ENCODE measurements around the gene AUTS2. TPM values are rescaled to one million over a fixed set of nuclear protein-coding genes. Genes with fewer than 3 reads are reported as not detected.
"Not testable (repeated sequence)": the region's sequence is repeated elsewhere in the genome, so short reads cannot be mapped to it uniquely, and the experiment has no call there.

The AUTS2 gene
- total RNA-seq, 1 experiment from 2014 or later = 7.4 TPM

DNA sequence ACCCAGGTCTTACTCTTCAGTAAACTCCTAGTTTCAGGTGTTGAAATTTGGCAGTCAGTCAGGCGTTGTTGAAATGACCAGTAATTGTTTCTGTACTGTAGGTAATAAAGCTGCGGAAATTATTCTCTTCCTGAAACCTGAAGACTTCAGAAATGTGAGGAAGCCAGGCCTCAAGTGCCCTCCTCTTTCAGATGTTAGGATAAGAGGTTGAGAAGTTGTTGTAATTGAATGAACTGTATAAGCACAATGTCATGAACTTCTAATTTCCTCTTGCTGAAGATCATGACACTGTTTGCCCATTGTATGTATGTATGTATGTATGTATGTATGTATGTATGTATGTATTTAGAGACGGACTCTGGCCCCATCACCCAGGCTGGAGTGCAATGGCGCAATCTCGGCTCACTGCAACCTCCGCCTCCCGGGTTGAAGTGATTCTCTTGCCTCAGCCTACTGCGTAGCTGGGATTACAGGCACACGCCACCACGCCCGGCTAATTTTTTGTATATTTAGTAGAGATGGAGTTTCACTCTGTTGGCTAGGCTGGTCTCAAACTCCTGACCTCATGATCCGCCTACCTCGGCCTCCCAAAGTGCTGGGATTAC is 1131.4 kb downstream of the AUTS2 start:
- not testable (repeated sequence) for DNase-seq (ENCODE audit: extremely low read depth, low read depth)

DNA sequence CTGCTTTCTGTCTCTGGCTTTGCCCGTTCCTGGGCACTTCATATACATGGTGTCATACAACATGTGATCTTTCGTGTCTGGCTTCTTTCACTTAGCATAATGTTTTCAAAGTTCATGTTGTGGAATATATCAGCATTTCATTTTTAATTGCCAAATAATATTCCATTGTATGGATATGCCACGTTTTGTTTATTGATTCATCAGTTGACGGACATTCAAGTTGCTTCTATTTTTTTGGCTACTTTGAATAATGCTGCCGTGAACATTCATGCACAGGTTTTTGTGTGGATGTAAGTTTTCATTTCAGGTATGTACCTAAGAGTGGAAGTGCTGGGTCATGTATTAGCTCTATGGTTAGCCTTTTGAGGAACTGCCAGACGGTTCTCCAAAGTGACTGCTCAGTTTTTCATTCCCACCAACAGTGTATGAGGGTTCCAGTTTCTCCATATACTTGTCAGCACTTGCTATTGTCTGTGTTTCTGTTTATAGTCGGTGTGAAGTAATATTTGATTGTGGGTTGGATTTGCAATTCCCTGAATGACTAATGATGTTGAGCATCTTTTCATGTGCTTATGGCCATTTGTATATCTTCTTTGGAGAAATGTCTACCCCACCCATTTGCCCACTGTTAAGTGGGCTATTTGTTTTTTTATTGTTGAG is 1132.3 kb downstream of the AUTS2 start:
- DNase-seq (ENCODE audit: extremely low read depth, low read depth) = no peak

GRCh38 chr7:70733090-70733489 is 1134.8 kb downstream of the AUTS2 start:
- DNase-seq (ENCODE audit: extremely low read depth, low read depth) = no peak

GRCh38 chr7:70734411-70734810 is 1136.1 kb downstream of the AUTS2 start:
- no peak for DNase-seq (ENCODE audit: extremely low read depth, low read depth)

GRCh38 chr7:70735313-70735712 is 1137.0 kb downstream of the AUTS2 start:
- DNase-seq (ENCODE audit: extremely low read depth, low read depth) = no peak

- DNase-seq (ENCODE audit: extremely low read depth, low read depth) = peak; percentile 21
Measured at GRCh38 chr7:70736715-70737460, 1138.6 kb downstream of the AUTS2 start.

GRCh38 chr7:70738151-70738885 is 1140.0 kb downstream of the AUTS2 start:
- DNase-seq (ENCODE audit: extremely low read depth, low read depth) = peak; percentile 19

DNA sequence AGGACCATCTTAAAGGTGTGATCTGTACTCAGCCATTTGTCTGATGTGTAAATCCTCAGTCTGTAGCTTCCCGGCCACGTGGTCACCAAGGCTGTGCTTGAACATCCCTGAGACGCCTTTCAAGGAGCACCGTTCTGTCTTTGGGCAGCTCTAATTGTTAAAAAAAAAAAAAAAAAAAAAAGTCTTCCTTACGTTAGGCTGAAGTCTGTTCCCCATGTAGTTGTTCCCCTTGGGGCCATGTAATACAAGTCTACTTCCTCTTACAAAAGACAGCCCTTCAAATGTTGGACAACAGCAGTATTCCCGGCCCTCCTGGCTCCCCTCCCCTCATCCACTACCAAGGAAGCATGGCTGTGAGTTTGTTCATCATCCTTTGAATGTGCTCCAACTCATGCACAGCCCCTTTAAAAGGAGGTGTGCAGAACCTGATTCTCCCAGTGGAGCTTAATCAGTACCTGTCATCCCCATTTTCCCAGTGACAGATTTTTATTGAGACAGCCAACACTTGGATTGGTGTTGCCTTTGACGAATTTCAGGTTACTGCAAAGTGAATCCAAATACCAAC is 1141.5 kb downstream of the AUTS2 start:
- no peak for DNase-seq (ENCODE audit: extremely low read depth, low read depth)

DNA sequence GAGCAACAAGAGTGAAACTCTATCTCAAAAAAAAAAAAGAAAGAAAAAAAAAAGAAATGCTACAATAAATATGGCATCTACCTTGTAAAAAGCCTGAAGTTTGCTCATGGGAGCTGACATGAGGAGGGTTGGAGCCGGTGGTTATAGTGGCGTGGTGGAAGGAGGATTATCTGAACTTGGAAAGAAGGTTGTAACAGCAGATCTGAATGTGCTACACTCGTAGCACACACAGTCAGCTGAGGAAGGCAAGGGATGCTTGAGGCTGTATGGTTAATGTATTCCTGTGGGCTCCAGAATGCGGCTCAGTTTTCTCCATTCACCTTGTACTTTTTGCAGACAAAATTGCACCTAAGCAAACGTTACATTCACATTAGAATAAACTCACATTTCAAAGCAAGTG is 1143.4 kb downstream of the AUTS2 start:
- no peak for DNase-seq (ENCODE audit: extremely low read depth, low read depth)

- DNase-seq (ENCODE audit: extremely low read depth, low read depth) = no peak
Measured at GRCh38 chr7:70743531-70744325, 1145.5 kb downstream of the AUTS2 start.

DNA sequence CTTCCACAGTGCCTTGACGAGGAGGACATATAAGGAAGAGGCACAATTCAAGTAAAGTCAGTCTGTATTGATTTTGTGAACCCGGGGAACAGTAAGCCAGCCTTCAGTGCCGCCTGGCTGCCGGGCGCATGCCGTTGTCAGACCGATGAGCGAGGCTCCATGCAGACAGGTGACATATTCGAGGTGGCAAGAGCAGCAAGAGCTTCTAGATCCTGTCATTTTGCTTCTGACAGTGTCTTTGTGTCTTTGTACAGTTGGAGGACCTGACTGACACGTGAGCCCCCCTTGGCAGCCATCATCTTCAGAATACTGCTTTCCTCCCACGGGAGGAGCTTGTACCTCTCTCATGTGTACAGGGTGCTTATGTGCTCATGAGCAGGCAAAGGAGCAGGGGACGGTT is 1146.2 kb downstream of the AUTS2 start:
- no peak for DNase-seq (ENCODE audit: extremely low read depth, low read depth)

GRCh38 chr7:70749831-70750230 is 1151.6 kb downstream of the AUTS2 start:
- DNase-seq (ENCODE audit: extremely low read depth, low read depth) = no peak

GRCh38 chr7:70751895-70752294 is 1153.6 kb downstream of the AUTS2 start:
- DNase-seq (ENCODE audit: extremely low read depth, low read depth) = no peak

- no peak for DNase-seq (ENCODE audit: extremely low read depth, low read depth)
Measured at GRCh38 chr7:70752794-70753241, 1154.5 kb downstream of the AUTS2 start.

GRCh38 chr7:70756789-70757188 is 1158.5 kb downstream of the AUTS2 start:
- no peak for DNase-seq (ENCODE audit: extremely low read depth, low read depth)

- no peak for DNase-seq (ENCODE audit: extremely low read depth, low read depth)
Measured at GRCh38 chr7:70758646-70759045, 1160.4 kb downstream of the AUTS2 start.

DNA sequence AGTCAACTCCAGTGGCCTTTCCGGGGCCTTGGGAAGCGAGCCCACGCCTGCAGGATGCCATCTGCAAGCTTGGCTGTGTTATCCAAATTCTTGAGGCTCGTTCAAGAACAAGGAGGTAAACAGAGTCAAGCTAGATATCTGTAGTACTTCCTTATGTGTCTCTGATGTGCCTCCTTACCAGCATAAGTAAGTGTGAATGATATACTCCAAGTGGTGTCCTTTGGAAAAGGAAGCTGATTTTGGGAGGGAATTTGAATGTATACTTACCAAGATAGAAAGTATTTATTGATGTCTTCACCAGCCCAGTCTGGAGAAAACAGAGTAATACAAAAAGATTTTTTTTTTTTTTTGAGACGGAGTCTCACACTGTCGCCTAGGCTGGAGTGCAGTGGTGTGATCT is 1161.4 kb downstream of the AUTS2 start:
- DNase-seq (ENCODE audit: extremely low read depth, low read depth) = no peak

DNA sequence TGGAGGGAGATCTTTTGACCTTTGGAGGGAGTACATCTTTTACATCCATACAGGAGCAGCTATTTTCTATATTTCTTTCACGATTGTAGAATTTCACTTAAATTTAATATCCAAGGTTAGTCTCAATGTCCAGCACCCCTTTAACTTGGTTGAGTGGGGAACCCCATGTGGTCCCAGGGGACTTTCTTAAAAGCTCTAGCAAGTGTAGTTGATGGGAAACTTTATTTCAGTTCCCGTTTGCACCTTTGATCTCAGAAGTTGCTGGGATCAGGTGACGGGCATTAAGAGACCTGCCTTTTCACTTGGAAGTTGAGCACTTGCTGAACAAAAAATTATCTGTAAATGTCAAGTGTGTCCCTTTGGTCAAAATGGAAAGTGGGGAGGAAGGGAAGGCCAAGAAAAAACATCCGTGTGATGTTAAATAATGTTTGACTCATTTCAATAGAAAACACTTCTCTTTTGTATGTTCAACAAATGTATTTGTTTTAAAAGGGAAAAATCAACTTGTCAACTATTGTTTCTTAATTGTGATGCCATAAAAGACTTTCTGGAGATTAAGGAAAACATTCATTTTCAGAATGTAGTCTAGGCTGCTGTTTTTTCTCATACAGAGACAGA is 1163.5 kb downstream of the AUTS2 start:
- no peak for DNase-seq (ENCODE audit: extremely low read depth, low read depth)

- no peak for DNase-seq (ENCODE audit: extremely low read depth, low read depth)
Measured at GRCh38 chr7:70762696-70763095, 1164.4 kb downstream of the AUTS2 start.

All from NCI-H460 (cell line).